Nephron (organoid): Measurements from ENCODE around the gene PRDM16.

ENCODE experiments used
- H3K27ac Mint-ChIP-seq, 3 experiments: 2 replicates each; pipeline ENCODE4 v1.8.0; 2020; ENCODE audit warnings: mixed read lengths in 3 of 3, mild to moderate bottlenecking in 2 of 3, moderate library complexity in 1 of 3
- H3K27me3 Mint-ChIP-seq: 2 replicates; pipeline ENCODE4 v1.8.0; 2021; ENCODE audit warnings: low read depth, mild to moderate bottlenecking, moderate library complexity, mixed read lengths
- H3K36me3 Mint-ChIP-seq: 2 replicates; pipeline ENCODE4 v1.8.0; 2020; ENCODE audit warnings: low read depth, mixed read lengths
- H3K4me1 Mint-ChIP-seq: 2 replicates; pipeline ENCODE4 v1.8.0; 2020; ENCODE audit warnings: mixed read lengths
- H3K4me3 Mint-ChIP-seq, 3 experiments: 2 replicates each; pipeline ENCODE4 v1.8.0; 2020; ENCODE audit warnings: mild to moderate bottlenecking in 3 of 3, mixed read lengths in 3 of 3, moderate library complexity in 2 of 3
- H3K9me3 Mint-ChIP-seq: 2 replicates; pipeline ENCODE4 v1.8.0; 2020; ENCODE audit warnings: mixed read lengths
- CTCF ChIP-seq, 3 experiments: fragments of 200-600 bp; sonication (generic); IDR thresholded peaks; one replicate each; pipeline ENCODE4 v1.5.0; 2021; ENCODE audit warnings: antibody characterized with exemption in 3 of 3; ENCODE audit not compliant: unreplicated experiment in 3 of 3

The PRDM16 gene

GRCh38 chr1:3372317-3372716 lies 303.3 kb downstream of the PRDM16 start:
- no peaks in the 10 kb centered on the region for H3K9me3 Mint-ChIP-seq
- TF ChIP-seq CTCF (IDR thresholded peaks at IDR 0.05; ENCODE audit: unreplicated experiment in 3 of 3): no peak
- H3K27ac Mint-ChIP-seq: peak overlapping the region in 1 of 3 experiments; percentile 17
- peaks cover 29% of the 10 kb centered on the region for H3K4me1 Mint-ChIP-seq
- H3K4me3 Mint-ChIP-seq: no peak overlapping the region
- no peaks in the 10 kb centered on the region for H3K36me3 Mint-ChIP-seq
- peaks cover 85% of the 10 kb centered on the region for H3K27me3 Mint-ChIP-seq

GRCh38 chr1:3373175-3373574 lies 304.2 kb downstream of the PRDM16 start:
- Mint-ChIP-seq H3K36me3 (no peaks in the 10 kb centered on the region), H3K27ac (no peak overlapping the region)

GRCh38 chr1:3373700-3374405 lies 304.9 kb downstream of the PRDM16 start:
- peaks cover 17% of the 10 kb centered on the region for H3K4me1 Mint-ChIP-seq
- no peak for TF ChIP-seq CTCF (IDR thresholded peaks at IDR 0.05; ENCODE audit: unreplicated experiment in 3 of 3)
- H3K4me3 Mint-ChIP-seq: no peak overlapping the region
- no peaks in the 10 kb centered on the region for H3K9me3 Mint-ChIP-seq
- H3K27ac Mint-ChIP-seq: no peak overlapping the region
- peaks cover 74% of the 10 kb centered on the region for H3K27me3 Mint-ChIP-seq
- H3K36me3 Mint-ChIP-seq: no peaks in the 10 kb centered on the region

More at GRCh38 chr1:3373175-3373574, 304.2 kb downstream of the PRDM16 start:
- Mint-ChIP-seq H3K4me3 (no peak overlapping the region), H3K27me3 (peaks cover 81% of the 10 kb centered on the region), H3K4me1 (peaks cover 23% of the 10 kb centered on the region), H3K9me3 (no peaks in the 10 kb centered on the region)
- TF ChIP-seq CTCF (IDR thresholded peaks at IDR 0.05; ENCODE audit: unreplicated experiment in 3 of 3): no peak

- H3K36me3 Mint-ChIP-seq: no peaks in the 10 kb centered on the region
- no peak overlapping the region for H3K27ac Mint-ChIP-seq
- peaks cover 60% of the 10 kb centered on the region for H3K27me3 Mint-ChIP-seq
- H3K9me3 Mint-ChIP-seq: no peaks in the 10 kb centered on the region
- H3K4me3 Mint-ChIP-seq: no peak overlapping the region
- H3K4me1 Mint-ChIP-seq: peaks cover 5% of the 10 kb centered on the region
- no peak for TF ChIP-seq CTCF (IDR thresholded peaks at IDR 0.05; ENCODE audit: unreplicated experiment in 3 of 3)
These were observed 306.2 kb downstream of the PRDM16 start for GRCh38 chr1:3375245-3375644.

GRCh38 chr1:3377166-3377565 lies 308.2 kb downstream of the PRDM16 start:
- H3K27me3 Mint-ChIP-seq: peaks cover 50% of the 10 kb centered on the region
- H3K9me3 Mint-ChIP-seq: no peaks in the 10 kb centered on the region
- no peaks in the 10 kb centered on the region for H3K36me3 Mint-ChIP-seq
- H3K4me3 Mint-ChIP-seq: no peak overlapping the region
- TF ChIP-seq CTCF (IDR thresholded peaks at IDR 0.05; ENCODE audit: unreplicated experiment in 3 of 3): no peak
- H3K27ac Mint-ChIP-seq: no peak overlapping the region
- peaks cover 9% of the 10 kb centered on the region for H3K4me1 Mint-ChIP-seq
